HG02571 (cell line): ENCODE data around the gene DAPK2.
A peak's percentile ranks its signal among the peaks of the same experiment; 100 is the strongest.
"Not testable (repeated sequence)": the region's sequence is repeated elsewhere in the genome, so short reads cannot be mapped to it uniquely, and the experiment has no call there.

ENCODE experiments used
- ATAC-seq: cut with Tn5 transposase; IDR thresholded peaks from one replicate; pipeline ENCODE4 v1.9.1; 2021; ENCODE audit warnings: mild to moderate bottlenecking, moderate library complexity; ENCODE audit not compliant: unreplicated experiment

DAPK2 gene

GRCh38 chr15:63978511-63979261 is 67.6 kb downstream of the DAPK2 start:
- no peak for ATAC-seq

GRCh38 chr15:63977119-63977518 is 69.2 kb downstream of the DAPK2 start:
- ATAC-seq = no peak

GRCh38 chr15:63974021-63974420 is 72.3 kb downstream of the DAPK2 start:
- ATAC-seq = no peak

GRCh38 chr15:63973212-63974009 is 72.9 kb downstream of the DAPK2 start:
- no peak for ATAC-seq

- ATAC-seq = no peak
Measured at GRCh38 chr15:63972801-63973200, 73.5 kb downstream of the DAPK2 start.

GRCh38 chr15:63971904-63972303 is 74.4 kb downstream of the DAPK2 start:
- no peak for ATAC-seq

GRCh38 chr15:63971427-63971805 is 74.9 kb downstream of the DAPK2 start:
- no peak for ATAC-seq

GRCh38 chr15:63970621-63971426 is 75.5 kb downstream of the DAPK2 start:
- ATAC-seq = peak; percentile 75

- ATAC-seq = no peak
Measured at GRCh38 chr15:63969652-63970421, 76.4 kb downstream of the DAPK2 start.

GRCh38 chr15:63968700-63969099 is 77.6 kb downstream of the DAPK2 start:
- no peak for ATAC-seq

- no peak for ATAC-seq
Measured at GRCh38 chr15:63968122-63968524, 78.2 kb downstream of the DAPK2 start.

- ATAC-seq = no peak
Measured at GRCh38 chr15:63967616-63968015, 78.7 kb downstream of the DAPK2 start.

- ATAC-seq = not testable (repeated sequence)
Measured at GRCh38 chr15:63962947-63963721, 83.2 kb downstream of the DAPK2 start.

- no peak for ATAC-seq
Measured at GRCh38 chr15:63953524-63953923, 92.8 kb downstream of the DAPK2 start.

- ATAC-seq = no peak
Measured at GRCh38 chr15:63950911-63951481, 95.3 kb downstream of the DAPK2 start.

- ATAC-seq = no peak
Measured at GRCh38 chr15:63948971-63949370, 97.3 kb downstream of the DAPK2 start.

GRCh38 chr15:63948436-63948835 is 97.8 kb downstream of the DAPK2 start:
- no peak for ATAC-seq

GRCh38 chr15:63947228-63947627 is 99.1 kb downstream of the DAPK2 start:
- no peak for ATAC-seq

GRCh38 chr15:63946524-63947065 is 99.7 kb downstream of the DAPK2 start:
- ATAC-seq = no peak
